Activated CD8-positive, alpha-beta memory T cell treated with anti-CD3 and anti-CD28 coated beads, Interleukin-2, amount 50 U/mL, for 48 hours (primary cell): ENCODE data around the gene TOP2B.
A peak's percentile ranks its signal among the peaks of the same experiment; 100 is the strongest.

Experiments used
- DNase-seq: peaks from one replicate; pipeline ENCODE4 v3.0.0-alpha.2; 2020

The TOP2B gene

DNA sequence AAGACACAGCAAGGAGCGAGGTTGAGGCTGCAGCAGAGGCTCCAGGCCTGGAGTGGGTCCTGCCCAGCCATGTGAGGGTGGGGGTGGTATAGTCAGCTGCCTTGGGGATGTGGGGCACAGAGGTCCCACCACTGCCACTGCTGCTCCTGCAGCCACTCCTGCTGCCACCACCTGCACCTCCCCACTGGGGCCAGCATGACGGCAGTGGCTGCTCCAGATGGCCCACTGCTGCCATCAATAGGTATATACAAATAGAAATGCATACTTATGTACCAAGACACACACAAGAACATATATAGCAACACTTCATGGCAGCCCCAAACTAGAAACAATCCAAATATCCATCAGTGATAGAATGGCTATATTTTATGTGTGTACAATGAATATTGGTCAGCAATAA, 10.0 kb upstream of the TOP2B start:
- DNase-seq: no peak

DNA sequence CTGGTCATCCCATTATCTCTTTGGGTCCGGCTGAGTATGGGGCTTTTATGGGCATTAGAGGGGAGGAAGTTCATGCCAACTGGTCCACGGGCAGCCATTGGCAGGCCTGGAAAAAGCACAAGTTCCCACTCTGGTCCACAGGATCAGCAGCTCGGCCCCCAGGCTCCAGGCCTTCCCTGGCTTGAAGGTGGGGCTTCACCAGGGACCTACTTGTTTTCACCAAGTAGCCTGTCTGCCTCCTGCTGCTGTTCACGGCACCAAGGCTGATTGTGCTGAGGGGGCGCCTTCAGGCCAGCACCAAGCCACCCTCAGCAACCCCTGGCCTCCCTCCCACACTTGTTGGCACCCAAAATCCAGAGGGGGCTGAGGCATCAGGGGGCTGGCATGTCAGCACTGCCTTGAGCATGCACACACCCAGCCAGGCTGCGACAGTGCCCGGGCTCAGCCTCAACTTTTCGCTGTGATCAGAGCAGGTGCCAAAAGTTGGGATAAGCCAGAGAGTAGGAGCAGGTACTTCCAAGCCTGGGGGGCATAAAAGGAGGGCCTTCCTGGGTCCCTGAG, 9.1 kb upstream of the TOP2B start:
- DNase-seq: no peak

DNA sequence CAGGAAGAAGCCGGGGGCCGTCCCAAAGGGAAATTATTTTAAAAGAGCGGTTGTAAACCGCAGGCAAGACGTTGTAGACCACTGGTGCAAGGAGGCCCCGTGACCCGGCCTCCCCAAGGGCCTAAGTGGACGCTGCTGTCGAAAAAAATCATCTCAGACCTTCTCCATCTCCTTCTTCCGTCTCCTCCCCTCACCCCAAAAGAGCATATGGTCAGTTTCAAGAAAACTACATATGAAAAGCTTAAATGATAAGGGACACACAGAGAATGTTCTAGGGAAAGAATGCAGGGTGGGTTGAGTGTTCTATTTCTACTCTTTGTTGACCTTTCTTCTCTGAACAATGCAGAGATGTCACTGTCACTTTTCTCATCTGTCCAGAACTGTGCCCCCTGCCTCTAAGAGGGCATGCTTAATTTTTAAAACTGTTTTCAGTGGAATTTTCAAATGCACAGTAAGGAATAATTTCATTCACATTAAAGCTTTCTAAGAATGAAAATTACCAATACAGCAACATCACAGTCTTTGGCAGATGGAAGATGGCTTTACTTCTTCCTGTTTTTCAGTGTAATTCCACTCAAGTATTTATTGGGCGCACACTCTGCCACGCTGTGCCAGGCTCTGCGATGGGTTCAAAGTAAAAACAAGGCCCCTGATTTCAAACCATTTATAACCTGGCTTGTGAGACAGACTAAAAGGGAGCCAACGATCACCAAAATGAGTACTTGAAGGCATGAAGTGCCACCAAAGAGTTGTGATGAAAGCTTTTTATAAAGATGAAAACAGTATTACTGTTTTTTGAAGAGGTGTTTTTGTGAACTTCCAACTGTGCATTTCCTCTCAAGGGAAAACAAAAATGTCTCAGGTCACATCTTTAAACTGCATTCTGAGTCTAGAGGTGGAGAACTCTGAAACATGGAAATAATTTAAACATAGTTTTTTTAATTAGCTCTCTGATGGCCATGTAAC, 891 bp upstream of the TOP2B start:
- DNase-seq: no peak

DNA sequence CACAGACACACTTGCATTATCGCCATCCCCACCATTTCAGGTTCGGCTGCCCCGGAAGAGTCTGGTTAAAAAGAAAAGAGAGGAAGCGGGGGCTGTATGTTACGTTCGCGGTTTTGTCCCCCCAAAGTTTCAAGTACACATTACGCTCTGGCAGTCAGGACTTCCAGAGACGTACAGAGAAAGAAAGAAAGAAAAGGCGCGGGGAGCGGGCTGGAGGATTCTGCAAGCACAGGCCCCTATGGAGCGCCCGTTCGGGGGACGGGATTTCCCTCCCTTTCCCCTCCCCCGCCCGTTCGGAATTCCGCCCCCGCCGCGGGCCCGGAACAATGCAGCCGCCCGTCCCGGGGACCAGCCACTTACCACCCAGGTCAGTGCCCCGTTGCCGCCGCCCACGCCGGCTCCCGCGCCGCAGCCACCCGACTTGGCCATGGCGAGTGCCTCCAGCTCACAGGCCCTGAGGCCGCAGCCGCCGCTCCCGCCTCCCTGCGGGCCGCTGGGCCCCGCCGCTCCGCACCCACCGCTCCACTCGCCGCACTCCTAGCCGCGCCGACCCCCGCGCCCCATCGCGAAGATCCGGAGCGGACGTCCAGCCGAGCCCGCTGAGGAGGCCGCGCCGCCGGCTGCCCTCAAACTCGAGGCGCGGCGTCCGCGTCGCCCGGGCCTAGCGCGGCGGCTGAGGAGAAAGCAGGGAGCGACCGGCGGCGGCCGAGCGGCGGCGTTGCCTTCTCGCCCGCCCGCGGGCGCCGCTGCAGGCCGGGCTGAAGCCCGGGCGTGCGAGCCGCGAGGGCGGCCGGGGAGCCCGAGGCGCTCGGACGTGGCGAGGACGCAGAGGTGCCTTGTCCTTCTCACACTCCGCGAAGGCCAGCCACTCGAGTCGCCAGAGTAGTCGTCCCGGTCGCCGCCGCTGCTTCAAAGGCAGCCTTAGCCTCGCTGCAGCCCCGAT, 567 bp downstream of the TOP2B start:
- DNase-seq: peak; percentile 84

DNA sequence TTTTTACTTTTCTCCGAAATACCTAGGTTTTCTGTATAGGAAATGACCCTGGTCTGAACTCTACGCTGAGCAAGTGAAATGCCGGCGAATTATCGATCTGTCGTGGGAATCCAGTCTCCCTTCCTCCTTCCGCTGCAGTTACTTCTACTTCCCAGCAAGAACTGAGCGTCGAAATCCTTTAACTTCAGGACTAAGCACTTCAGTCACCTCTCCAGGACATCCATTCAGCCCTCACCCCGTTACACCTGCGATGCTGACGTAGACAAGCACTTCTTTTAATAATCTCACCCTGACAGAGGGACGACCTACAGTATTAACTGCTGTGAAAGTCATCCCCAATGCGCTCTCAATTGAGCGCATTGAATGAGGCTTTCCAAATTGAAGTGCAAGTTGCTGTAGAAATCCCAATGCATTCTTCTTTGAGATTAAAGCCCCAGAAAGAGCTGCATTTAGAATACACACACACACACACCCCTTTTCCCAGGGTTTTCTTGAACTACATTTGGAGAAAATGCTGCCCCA, 1.3 kb downstream of the TOP2B start:
- no peak for DNase-seq

DNA sequence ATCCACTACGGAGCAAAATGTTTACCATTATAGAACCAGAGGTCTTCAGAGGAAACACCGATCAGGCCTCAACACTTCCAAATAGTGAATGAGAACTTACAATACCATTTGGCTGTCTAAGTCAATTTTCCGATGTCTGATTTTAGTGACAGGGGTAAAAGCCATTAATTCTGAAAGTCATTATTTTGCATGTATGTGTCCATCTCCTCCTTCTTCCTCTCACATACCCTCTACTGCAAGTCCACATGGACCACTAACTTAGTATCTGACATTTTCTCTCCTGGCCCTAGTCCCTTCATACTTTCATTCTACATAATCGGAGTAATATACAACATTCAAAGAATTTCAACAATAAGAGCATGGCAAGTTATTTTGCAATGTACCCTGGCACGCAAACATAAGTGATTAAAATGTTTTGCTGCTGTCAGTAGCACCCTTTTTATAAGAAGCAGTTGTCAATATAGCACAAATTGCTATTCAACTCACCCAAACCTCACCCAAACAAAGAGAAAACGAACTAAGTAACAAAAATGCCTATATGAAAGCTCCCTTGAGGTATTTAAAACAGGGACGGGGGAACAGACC, 1.9 kb downstream of the TOP2B start:
- no peak for DNase-seq

DNA sequence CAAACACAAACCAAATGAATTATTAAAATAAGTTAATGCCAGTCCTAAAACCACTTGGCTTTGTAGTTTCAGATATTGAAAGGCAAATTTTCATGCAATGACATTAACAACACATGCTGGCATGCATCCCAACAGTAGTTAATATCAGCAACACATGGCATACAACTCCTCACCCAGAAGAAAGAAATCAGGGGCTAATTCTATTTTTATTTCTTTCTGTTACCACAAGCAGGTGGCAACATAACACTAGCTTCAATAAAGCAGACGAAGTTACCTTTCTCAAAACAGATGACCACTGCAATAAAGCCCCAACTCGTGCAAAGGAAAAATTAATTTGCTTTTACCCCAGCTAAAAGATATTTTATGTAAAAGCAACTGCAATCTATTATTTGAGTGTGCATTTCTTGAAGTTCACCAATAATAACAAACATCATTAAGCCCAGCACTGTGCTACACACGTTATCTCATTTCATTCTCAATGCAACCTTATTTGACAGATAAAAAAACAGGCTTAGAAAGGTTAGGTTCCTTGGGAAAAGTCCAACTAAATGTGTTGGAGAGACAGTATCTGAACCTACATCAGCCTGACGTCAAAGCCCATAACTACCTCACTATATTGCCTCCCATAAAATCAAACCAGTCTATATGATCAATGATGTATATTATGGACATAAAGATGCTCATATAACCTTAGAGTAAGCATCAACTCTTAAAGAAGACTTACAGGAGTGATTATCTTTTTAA, 2.8 kb downstream of the TOP2B start:
- no peak for DNase-seq

DNA sequence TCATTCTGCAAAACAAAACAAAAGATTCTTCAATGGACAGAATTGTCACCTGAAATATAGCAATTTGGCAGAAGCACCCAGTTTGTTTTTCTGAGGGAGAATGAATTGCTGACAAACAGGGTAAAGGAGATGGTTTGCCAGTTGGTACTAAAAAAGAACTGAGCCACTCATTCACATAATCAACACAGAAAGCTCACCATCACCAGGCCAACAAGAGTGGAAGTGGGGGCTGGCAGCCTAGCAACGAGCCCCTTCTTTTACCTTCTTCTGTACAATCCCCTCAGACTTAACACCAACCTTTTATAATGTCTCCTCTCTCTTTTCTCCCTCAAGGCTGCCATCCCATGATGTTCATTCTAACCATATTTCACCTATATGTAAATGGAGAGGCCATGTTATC, 5.9 kb downstream of the TOP2B start:
- DNase-seq: no peak

DNA sequence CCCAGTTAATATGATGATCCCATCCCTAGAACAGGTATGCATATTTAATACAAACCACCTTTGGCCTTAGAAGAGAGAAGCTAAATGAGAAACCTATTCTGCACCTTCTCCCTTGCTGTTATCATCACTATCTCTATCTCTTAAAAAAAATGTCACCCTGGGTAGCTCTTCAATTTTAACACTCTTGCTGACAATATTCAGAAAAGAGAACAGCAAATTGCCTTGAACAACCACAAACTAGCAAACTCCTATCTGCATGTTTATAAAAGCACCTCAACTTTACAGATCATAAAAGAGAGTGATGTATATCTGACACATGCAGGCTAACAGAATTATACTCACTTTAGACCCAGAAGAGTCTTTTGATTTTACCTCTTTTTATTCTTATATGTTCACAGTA, 7.4 kb downstream of the TOP2B start:
- no peak for DNase-seq

DNA sequence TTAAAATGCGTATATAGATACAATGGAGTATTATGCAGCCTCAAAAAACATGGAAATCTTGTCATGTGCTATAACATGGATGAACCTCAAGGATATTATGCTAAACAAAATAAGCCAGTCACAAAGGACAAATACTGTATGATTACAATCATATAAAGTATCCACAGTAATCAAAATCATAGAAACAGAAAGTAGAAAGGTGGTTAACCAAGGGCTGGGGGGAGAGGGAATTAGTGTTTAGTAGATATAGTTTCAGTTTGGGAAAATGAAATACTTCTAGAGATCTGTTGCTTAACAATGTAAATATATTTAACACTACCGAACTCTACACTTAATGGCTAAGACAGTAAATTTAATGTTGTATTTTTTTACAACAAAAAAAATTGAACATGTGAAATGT, 9.0 kb downstream of the TOP2B start:
- no peak for DNase-seq

DNA sequence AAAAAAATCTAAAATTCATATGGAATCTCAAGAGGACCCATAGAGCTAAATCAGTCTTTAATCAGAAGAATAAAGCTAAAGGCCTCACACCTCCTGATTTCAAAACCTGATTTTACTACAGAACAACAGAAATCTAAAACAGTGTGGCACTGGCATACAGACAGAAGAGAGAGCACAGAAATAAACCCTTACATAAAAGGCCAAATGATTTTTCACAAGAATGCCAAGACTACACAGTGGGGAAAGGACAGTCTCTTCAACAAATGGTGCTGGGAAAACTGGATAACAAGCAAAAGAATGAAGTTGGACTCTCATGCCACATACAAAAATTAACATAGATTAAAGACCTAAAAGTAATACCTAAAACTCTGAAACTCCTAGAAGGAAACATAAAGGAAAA, 10.1 kb downstream of the TOP2B start:
- DNase-seq: no peak

DNA sequence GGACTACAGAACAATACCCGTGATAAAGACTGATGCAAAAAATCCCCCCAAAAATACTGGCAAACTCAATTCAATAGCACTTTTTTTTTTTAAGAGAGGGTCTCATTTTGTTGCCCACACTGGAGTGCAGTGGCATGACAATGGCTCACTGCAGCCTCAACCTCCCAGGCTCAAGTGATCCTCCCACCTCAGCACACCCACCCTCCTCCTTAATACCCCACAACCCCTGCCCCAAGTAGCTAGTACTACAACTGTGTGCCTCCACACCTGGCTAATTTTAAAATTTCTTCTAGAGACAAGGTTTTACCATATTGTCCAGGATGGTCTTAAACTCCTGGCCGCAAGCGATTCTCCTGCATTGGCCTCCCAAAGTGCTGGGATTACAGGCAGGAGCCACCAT, 11.4 kb downstream of the TOP2B start:
- DNase-seq: no peak

DNA sequence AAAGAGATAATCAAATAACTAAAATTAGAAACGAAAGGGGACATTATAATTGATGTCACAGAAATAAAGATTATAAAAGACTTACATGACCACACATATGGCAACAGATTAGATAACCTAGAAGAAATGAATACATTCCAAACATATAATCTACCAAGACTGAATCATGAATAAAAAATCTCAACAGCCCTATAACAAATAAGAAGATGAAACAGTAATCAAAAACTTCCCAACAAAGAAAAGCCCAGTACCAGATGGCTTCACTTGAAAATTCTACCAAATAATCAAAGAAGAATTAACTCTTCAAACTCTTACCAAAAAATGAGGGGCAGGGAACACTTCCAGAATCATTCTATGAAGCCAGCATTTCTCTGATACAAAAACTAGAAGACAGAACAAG, 11.8 kb downstream of the TOP2B start:
- DNase-seq: no peak

DNA sequence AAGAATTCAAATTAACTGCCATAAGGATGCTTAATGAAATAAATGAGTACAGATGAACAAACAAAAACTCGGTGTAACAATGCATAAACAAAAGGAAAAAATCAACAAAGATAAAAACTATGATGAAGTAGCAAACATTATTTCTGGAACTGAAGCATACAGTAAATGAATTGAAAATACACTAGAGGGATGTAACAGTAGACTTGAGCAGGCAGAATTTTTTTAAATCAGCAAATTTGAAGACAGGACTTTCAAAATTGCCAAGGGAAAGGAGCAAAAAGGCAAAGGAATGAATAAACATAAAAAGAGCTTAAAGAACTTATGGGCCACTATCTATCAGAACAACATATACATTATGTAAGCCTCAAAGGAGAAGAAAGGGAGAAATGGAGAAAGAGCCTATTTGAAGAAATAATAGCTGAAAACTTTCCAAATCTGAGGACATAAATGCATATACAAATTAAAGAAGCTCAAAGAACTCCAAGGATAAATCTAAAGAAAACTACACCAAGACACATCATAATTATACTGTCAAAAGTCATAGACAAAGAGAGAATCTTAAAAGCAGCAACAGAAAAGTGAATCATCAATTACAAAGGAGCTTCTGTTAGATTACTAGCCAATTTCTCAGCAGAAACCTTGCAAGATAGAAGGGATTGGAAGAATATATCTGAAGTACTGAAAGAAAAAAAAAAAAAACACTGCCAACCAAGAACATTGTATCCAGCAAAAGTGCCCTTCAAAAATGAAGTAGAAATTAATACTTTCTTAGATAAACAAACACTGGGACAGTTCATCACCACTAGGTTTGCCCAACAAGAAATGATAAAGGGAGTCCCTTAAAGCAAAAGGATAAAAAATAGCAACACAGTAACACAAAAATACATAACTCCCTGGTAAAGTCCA, 15.5 kb downstream of the TOP2B start:
- DNase-seq: no peak

DNA sequence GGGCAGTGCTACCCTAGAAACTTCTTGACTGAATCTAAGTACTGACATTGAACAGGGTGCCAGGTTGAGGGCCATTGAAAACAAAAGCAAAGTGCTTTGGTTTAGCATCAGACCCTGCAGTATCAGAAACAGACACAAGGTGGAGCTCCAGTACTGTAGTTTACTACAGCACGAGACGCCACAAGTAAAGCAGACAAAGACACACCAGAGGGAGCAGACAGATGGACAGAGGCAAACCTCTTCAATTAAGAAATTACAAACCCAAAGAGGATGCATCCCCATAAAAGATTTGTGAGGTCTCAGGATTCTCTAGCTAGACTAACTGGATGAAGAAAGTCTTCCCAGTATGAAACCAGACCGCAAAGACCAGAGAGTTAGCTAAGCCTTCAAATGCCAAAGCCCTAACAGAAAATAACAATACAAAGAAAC, 16.6 kb downstream of the TOP2B start:
- peak; percentile 90 for DNase-seq

DNA sequence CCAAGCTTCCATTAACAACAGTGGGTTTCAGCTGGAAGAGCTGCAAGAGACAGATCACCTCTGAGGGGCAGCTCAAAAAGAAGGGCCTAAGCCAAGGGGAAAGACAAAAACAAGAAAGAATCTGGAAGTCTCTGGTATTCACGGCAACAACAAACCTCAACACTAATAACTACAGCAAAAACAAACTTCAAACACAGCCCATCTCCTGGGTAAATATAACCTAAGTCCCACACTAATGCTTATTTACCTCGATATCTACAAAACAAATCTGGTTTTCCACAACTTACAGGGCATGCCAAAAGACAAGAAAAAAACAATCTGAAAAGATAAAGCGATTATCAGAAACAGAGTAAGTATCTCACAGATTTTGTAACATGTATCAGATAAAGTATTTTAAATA, 29.7 kb downstream of the TOP2B start:
- DNase-seq: no peak

DNA sequence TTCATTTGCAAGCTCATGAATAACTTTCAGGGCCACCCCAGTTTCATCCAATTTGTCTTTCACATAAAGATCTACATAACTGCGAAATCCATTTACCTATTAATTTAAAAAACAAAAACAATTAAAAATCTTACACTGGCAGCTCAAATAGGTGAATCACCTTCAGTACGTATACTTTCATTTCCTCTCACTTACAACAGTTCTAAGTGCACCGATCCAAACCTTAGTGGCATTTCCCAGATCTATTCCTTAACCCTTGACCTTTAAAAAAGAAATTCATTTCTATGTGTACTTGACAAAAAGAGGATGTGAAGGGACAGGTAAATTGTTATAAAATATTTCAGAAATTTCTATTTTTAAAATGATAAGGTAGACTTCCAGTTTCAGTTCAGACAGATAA, 30.8 kb downstream of the TOP2B start:
- DNase-seq: no peak

DNA sequence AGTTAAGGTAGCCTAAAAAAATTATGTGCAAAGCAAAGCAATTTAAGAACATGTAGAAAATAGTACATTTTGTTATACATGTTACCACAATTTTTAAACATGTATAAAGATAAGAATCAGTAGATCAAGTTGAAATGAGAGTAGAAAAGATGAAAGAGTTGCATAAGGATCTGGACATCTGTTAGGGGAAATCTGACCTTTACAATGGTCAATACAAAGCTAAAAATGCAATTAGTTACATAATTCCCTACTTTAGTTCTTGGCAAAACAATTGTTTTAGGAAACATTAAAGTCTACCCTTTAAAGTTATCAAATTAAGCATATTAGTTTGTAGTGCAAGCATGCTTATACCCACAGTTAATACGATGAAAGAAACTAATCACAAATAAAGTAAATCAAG, 32.7 kb downstream of the TOP2B start:
- DNase-seq: no peak

DNA sequence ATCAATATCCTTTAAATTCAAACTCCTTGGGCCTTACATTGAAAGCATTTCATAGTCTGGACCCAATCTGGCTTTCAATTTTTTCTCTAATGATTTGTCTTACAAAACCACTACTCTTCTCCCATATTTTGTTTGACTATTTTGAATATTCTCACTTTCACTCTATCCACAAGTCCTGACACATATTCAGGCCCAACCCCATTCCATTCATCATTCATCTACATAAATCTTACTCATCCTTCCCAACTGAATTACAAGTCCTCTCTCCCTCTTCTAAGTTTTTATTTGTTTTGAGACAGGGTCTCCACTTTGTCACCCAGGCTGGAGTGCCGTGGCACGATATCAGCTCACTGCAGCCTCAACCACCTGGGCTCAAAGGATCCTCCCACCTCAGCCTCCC, 43.6 kb downstream of the TOP2B start:
- DNase-seq: no peak

DNA sequence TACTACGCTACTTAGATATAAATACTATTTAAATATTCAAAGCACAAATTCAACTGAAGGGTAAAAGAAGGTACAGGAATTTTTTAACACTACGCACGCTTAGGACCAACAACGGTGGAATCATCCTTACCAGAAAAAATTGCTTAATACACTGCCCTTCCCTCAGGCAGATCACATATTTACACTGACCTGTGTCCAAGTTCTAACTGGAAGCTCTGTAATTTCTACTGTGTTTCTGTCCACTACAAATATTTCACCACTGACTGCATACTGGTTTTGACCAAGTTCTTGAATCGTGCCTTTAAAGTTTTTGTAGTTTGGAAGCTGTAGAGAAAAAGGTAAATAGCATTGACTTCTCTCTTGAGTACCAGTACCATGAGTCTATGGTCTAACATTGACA, 44.2 kb downstream of the TOP2B start:
- DNase-seq: no peak

DNA sequence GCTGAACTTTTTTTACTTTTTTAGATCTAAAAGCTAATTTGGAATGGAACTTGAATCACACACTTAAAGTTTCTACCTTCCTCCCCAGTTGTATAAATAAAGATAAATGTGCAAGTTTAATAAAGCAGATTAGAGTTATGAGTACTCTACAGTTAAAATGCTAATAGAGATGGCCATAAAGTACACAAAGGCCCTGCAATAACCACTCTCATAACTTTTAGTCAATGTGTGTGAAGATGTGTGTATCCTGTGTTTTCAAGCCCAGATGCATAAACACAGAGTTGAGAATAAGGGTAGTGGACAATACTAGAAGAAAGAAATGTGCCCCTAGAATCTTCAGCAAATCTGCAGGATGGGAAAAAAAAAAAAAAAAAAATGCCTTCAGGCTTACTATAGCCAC, 45.3 kb downstream of the TOP2B start:
- no peak for DNase-seq
